ENCODE data around the gene APOL3.

DNA sequence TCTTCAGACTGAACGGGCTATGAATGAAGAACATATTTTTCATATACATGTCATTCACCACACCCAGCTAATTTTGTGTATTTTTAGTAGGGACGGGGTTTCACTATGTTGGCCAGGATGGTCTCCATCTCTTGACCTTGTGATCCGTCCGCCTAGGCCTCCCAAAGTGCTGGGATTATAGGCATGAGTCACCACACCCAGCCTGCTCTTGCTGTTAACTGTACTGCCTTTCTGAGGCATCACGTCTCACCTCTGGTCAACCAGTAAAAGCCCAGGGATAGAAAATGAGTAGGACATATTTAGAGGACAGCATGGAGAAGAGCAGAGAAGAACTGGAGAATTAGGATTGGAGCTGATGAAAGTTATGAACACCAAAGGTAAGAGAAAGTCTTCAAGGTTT lies 55.6 kb downstream of the APOL3 start:
- TF ChIP-seq CHD2 (IDR thresholded peaks at IDR 0.05; ENCODE audit: low read length, partially characterized antibody) (no peak), EZH2phosphoT487 (IDR thresholded peaks at IDR 0.05; ENCODE audit: borderline replicate concordance, low read depth) (no peak), EP300 (IDR thresholded peaks at IDR 0.05; ENCODE audit: borderline replicate concordance in 1 of 2, low read depth in 1 of 2, low read length in 1 of 2) (no peak), TEAD4 (IDR thresholded peaks at IDR 0.05; ENCODE audit: borderline replicate concordance, insufficient read depth) (no peak), FOXM1 (IDR thresholded peaks at IDR 0.05; ENCODE audit: low read depth) (no peak)
- TF ChIP-seq, protein P1, sequence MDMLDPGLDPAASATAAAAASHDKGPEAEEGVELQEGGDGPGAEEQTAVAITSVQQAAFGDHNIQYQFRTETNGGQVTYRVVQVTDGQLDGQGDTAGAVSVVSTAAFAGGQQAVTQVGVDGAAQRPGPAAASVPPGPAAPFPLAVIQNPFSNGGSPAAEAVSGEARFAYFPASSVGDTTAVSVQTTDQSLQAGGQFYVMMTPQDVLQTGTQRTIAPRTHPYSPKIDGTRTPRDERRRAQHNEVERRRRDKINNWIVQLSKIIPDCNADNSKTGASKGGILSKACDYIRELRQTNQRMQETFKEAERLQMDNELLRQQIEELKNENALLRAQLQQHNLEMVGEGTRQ (IDR thresholded peaks at IDR 0.05; ENCODE audit: borderline replicate concordance, low read depth, low read length), result no peak
- TF ChIP-seq, protein P2, sequence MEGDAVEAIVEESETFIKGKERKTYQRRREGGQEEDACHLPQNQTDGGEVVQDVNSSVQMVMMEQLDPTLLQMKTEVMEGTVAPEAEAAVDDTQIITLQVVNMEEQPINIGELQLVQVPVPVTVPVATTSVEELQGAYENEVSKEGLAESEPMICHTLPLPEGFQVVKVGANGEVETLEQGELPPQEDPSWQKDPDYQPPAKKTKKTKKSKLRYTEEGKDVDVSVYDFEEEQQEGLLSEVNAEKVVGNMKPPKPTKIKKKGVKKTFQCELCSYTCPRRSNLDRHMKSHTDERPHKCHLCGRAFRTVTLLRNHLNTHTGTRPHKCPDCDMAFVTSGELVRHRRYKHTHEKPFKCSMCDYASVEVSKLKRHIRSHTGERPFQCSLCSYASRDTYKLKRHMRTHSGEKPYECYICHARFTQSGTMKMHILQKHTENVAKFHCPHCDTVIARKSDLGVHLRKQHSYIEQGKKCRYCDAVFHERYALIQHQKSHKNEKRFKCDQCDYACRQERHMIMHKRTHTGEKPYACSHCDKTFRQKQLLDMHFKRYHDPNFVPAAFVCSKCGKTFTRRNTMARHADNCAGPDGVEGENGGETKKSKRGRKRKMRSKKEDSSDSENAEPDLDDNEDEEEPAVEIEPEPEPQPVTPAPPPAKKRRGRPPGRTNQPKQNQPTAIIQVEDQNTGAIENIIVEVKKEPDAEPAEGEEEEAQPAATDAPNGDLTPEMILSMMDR (IDR thresholded peaks at IDR 0.05), result no peak
- TF ChIP-seq, protein P3, sequence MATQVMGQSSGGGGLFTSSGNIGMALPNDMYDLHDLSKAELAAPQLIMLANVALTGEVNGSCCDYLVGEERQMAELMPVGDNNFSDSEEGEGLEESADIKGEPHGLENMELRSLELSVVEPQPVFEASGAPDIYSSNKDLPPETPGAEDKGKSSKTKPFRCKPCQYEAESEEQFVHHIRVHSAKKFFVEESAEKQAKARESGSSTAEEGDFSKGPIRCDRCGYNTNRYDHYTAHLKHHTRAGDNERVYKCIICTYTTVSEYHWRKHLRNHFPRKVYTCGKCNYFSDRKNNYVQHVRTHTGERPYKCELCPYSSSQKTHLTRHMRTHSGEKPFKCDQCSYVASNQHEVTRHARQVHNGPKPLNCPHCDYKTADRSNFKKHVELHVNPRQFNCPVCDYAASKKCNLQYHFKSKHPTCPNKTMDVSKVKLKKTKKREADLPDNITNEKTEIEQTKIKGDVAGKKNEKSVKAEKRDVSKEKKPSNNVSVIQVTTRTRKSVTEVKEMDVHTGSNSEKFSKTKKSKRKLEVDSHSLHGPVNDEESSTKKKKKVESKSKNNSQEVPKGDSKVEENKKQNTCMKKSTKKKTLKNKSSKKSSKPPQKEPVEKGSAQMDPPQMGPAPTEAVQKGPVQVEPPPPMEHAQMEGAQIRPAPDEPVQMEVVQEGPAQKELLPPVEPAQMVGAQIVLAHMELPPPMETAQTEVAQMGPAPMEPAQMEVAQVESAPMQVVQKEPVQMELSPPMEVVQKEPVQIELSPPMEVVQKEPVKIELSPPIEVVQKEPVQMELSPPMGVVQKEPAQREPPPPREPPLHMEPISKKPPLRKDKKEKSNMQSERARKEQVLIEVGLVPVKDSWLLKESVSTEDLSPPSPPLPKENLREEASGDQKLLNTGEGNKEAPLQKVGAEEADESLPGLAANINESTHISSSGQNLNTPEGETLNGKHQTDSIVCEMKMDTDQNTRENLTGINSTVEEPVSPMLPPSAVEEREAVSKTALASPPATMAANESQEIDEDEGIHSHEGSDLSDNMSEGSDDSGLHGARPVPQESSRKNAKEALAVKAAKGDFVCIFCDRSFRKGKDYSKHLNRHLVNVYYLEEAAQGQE (IDR thresholded peaks at IDR 0.05; ENCODE audit: low read depth, low read length), result no peak
- TF ChIP-seq, protein P4, sequence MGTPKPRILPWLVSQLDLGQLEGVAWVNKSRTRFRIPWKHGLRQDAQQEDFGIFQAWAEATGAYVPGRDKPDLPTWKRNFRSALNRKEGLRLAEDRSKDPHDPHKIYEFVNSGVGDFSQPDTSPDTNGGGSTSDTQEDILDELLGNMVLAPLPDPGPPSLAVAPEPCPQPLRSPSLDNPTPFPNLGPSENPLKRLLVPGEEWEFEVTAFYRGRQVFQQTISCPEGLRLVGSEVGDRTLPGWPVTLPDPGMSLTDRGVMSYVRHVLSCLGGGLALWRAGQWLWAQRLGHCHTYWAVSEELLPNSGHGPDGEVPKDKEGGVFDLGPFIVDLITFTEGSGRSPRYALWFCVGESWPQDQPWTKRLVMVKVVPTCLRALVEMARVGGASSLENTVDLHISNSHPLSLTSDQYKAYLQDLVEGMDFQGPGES (IDR thresholded peaks at IDR 0.05; ENCODE audit: low read depth, low read length), result no peak

All from SK-N-SH (cell line).